C4-2B (cell line): ENCODE measurements around the gene RTP2.

Experiments
- H3K27ac ChIP-seq: fragments of 450-650 bp; 2 replicates; pipeline ENCODE4 v1.5.1; 2017
- ZFX ChIP-seq: fragments of 450-650 bp; IDR thresholded peaks from 2 replicates; pipeline ENCODE4 v1.6.1; 2017
- TF ChIP-seq, protein P1 (sequence below): fragments of 450-650 bp; conservative IDR thresholded peaks from 2 replicates; pipeline ENCODE4 v1.5.1; 2017; ENCODE audit warnings: mild to moderate bottlenecking

RTP2 gene, protein sequence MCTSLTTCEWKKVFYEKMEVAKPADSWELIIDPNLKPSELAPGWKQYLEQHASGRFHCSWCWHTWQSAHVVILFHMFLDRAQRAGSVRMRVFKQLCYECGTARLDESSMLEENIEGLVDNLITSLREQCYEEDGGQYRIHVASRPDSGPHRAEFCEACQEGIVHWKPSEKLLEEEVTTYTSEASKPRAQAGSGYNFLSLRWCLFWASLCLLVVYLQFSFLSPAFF

DNA sequence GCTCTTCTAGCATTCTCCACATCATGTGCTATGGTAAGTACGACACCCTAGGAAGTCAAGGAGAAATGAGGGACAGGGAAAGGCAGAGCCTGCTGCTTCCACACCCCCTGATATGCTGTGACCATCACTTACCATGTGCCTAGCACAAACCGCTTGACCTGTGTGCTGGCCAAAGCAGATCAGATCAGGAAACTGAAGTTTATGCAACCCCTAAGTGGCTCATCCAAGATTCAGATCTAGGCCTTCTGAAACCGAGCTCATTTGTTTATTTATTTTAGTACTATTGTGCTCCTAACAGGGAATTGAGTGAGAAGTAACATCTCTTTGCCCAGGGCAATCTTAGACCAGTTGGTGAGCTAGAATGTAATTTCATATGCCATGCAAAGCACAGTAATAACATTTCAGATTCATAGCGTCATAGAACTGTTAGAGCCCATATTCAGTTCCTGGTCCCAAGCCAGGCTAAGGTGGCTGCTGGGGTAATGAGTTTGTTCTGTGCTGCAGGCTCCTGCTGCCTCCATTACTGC, at the start of gene RTP2:
TSS of gene RTP2 (minus strand) at position 51 of the 527 bp plus-strand sequence. CDS start 429 bp downstream, outside the sequence.
- no peak within 1 kb of the TSS for H3K27ac ChIP-seq
- no peak for TF ChIP-seq ZFX
- TF ChIP-seq, protein P1, sequence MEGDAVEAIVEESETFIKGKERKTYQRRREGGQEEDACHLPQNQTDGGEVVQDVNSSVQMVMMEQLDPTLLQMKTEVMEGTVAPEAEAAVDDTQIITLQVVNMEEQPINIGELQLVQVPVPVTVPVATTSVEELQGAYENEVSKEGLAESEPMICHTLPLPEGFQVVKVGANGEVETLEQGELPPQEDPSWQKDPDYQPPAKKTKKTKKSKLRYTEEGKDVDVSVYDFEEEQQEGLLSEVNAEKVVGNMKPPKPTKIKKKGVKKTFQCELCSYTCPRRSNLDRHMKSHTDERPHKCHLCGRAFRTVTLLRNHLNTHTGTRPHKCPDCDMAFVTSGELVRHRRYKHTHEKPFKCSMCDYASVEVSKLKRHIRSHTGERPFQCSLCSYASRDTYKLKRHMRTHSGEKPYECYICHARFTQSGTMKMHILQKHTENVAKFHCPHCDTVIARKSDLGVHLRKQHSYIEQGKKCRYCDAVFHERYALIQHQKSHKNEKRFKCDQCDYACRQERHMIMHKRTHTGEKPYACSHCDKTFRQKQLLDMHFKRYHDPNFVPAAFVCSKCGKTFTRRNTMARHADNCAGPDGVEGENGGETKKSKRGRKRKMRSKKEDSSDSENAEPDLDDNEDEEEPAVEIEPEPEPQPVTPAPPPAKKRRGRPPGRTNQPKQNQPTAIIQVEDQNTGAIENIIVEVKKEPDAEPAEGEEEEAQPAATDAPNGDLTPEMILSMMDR = no peak

DNA sequence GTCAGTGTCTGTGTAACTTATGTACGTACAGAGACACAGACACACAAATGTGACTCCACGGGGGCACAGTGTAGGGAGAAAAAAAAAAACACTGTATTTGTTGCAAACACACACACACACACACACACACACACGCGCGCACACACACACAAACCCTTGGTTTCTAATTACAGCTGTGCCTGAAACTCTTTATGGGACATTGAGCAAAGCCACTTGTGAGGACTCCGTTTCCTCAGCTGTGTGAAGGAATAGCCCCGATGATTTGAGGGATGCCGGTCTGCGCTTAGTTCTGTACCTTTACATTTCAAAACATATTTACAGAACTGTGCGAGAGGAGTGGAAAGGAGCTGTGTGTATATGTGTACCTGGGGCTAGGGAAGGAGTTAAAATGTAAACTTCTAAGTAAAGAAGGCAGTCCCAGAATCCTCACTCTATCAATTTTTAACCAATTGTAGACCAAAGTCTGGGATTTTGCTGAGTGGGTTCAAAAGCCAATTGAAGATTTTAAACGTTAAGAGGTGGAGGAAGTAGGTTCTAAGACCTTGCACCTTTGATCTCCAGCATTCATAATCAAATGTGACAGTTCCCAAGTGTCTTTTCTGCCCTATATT, 48.3 kb upstream of the RTP2 start:
- TF ChIP-seq, protein P1 = no peak
- no peak for TF ChIP-seq ZFX
- peak overlapping the region; percentile 77 for H3K27ac ChIP-seq

DNA sequence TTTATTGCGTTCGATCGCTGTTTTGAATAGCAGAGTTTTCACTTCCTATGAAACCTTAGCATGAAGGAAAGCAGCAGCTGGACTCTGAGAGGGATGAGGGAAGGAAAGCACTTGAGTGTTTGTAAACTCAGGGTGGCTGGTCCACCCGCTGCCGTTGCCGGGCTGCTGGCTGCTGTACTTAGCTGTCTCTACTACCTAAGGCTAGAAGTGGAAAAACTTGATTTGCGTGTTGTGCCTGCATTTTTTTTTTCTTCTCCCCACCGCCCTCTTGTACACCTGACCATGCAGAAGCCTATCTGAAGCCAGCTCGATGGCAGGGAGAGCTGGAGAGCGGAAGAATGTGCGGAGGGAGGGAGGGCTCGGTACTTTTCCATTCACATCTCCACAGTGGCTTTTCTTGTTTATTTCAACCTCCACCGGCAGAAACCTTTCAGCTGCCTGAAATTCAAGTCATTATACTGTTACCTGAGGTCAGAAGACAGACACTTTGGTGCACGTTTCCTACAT, 47.7 kb upstream of the RTP2 start:
- peak overlapping the region; percentile 77 for H3K27ac ChIP-seq
- no peak for TF ChIP-seq ZFX
- TF ChIP-seq, protein P1 = no peak

DNA sequence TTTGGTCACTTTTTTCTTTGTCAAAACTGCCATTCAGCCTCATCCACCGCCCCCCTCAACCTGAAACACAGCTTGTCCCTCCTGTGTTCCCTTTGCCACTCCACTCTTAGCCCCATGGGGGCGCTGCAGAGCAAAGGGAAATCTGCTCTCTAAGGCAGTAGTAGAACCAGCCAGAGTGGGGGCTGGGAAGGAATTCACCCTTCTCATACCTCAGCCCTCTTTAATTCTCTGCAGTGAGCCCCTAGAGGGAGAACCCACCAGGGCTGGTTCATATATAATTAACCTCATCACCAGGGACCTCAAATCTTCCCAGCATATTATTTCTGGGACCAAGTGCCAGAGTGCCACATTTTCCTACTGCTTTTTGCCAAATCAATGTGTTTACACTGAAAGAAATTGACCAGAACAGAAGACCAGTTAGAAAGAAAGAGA, 45.7 kb upstream of the RTP2 start:
- H3K27ac ChIP-seq = peak overlapping the region; percentile 29; the same call in 1 of the 2 replicates
- TF ChIP-seq, protein P1 = peak; percentile 100
- TF ChIP-seq ZFX = no peak

DNA sequence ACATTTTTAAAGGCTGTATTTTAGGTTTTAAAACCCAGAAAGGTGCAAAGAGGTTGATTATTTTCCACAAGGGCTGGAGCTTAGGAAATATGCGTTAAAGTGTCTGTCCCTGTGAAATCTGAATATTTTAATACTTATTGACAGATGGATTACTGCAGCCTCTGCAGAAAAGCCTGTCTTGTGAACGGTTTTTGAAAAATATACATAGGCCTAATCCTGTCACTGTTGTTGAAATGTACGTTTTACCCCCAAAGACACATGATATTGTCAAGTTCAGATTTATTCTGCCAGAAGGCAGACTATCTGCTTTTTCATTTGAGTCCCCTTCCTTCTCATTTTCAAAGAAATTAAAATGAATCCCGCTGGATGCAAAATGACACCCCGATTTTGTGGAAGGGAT, 45.1 kb upstream of the RTP2 start:
- H3K27ac ChIP-seq = no peak overlapping the region
- TF ChIP-seq, protein P1 = no peak
- TF ChIP-seq ZFX = no peak

DNA sequence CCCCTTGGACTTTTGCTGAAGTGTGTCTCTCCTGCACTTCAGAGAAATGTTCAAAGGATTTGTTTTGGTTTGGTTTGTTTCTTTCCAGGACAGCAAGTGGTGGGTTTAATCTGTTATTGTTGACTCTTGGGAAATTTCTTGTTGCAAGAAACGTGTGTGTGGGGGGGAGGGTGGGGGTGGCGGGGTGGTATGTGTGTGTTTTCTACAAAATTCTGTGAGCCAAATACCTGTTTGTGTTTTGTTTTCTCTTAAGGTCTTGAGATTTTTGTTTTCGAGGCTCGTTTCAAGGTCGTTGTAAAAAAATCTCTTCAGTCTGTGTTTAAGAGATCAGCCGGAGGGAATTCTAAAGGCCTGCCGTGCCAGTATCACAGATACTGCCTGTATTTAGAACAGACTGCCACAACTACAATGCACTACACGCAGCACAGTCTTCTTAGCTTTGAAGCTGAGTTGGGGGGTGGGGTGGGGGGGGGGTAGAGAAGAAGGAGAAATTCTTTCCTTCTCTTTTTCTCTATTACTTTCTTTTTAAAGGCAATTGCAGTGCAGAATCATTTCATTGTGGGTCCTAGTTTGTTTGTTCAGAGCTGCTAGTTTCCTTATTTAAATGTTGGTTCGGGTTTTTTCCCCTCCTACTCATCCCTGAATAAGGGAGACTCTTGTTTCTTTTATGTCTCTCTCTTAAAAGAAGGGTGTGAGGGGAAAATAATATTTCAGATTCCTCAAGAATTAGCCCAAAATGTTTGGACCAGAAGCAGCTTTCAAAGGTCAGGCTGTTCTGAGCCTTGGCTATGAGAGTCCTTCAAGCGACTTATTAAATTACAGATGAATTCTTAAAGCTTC, 44.3 kb upstream of the RTP2 start:
- TF ChIP-seq, protein P1 = no peak
- no peak for TF ChIP-seq ZFX
- no peak overlapping the region for H3K27ac ChIP-seq
